ENCODE data around the gene ATXN1L. TPM values are rescaled to one million over a fixed set of nuclear protein-coding genes. Genes with fewer than 3 reads are reported as not detected.

The ATXN1L gene
- total and polyA plus RNA-seq, 9 donors = 11.3 to 23.0 (median 18.2) TPM

DNA sequence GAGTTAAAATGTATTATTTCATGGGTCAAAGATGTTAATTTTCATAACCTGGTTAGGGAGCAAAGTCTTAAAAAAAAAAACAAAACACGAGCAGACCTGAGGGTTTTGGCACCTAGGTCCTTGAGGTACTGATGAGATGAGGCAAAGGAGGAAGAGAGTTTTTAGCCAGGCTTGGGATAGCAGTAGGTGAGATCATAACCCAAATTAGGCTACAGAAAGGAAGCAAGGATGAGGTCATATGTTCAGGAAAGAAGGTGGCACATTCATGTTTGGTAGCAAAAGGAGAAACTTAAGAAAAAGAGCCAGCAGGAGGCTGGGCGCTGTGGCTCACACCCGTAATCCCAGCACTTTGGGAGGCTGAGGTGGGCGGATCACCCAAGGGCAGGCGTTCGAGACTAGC lies 2.8 kb downstream of the ATXN1L start:
- no peak overlapping the region for H3K4me3 ChIP-seq (ENCODE audit: low read length)
- no peaks in the 10 kb centered on the region for H3K9me3 ChIP-seq (replicated peaks; ENCODE audit: control insufficient read depth, low read depth, low read length)
- no peaks in the 10 kb centered on the region for H3K27me3 ChIP-seq (ENCODE audit: control insufficient read depth, insufficient read depth, low read length)
- DNase-seq = no peak
- no peak overlapping the region for H3K27ac ChIP-seq (ENCODE audit: low read length)
- H3K36me3 ChIP-seq (ENCODE audit: control insufficient read depth, insufficient read depth, low read length) = peaks cover 56% of the 10 kb centered on the region
- 100% methylated on average over 4 of the region's 6 CpGs for WGBS (ENCODE audit: insufficient coverage)
- H3K4me1 ChIP-seq (ENCODE audit: control insufficient read depth, insufficient read depth, low read length) = peaks cover 10% of the 10 kb centered on the region

DNA sequence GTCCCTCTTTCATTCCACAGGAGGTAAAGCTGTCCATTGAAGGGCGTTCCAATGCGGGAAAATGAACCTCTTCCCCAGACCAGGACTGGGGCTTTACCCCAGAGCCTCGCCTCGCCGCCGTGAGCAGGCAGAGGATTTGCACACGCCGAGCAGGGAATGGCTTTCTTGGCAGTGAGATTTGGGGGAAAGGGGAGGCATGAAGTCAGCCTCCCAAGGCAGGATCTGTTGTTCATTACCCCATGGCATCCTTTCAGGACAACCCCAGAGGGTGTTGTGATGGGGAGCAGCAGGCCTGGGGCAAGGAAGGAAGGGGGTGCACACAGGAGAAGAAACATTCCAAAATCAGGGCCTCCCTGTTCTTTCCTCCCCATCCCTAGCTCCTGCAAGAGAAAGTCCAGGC lies 6.0 kb downstream of the ATXN1L start:
- Histone ChIP-seq H3K9me3 (replicated peaks; ENCODE audit: control insufficient read depth, low read depth, low read length) (no peaks in the 10 kb centered on the region), H3K4me1 (ENCODE audit: control insufficient read depth, insufficient read depth, low read length) (peaks cover 3% of the 10 kb centered on the region), H3K4me3 (ENCODE audit: low read length) (no peak overlapping the region), H3K27ac (ENCODE audit: low read length) (no peak overlapping the region), H3K36me3 (ENCODE audit: control insufficient read depth, insufficient read depth, low read length) (peaks cover 72% of the 10 kb centered on the region), H3K27me3 (ENCODE audit: control insufficient read depth, insufficient read depth, low read length) (no peaks in the 10 kb centered on the region)
- no peak for DNase-seq
- 100% methylated on average over 1 of the region's 8 CpGs for WGBS (ENCODE audit: insufficient coverage)

DNA sequence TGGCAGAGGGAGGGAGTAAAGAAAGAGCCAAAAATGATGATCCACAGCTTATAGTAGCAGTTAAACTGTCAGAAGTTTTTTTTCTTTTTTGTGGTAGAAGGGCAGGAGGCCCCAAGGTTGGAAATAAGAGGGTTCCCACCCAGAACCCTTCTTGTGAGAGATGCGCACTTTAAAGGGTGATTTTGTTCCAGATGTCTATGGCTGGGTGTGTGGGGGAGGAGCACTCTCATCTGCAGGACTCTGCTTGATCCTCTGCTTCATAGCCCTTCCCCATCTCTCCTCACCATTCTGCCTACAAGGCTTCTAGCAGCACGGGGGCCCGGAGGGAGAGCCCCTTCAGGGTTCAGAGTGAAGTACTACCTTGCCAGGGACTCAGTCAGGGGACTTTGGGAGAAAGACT lies 6.4 kb downstream of the ATXN1L start:
- no peak for DNase-seq
- no peaks in the 10 kb centered on the region for H3K4me1 ChIP-seq (ENCODE audit: control insufficient read depth, insufficient read depth, low read length)
- 100% methylated on average over 1 of the region's 3 CpGs for WGBS (ENCODE audit: insufficient coverage)
- H3K27ac ChIP-seq (ENCODE audit: low read length) = no peak overlapping the region
- H3K9me3 ChIP-seq (replicated peaks; ENCODE audit: control insufficient read depth, low read depth, low read length) = no peaks in the 10 kb centered on the region
- H3K27me3 ChIP-seq (ENCODE audit: control insufficient read depth, insufficient read depth, low read length) = no peaks in the 10 kb centered on the region
- H3K4me3 ChIP-seq (ENCODE audit: low read length) = no peak overlapping the region
- H3K36me3 ChIP-seq (ENCODE audit: control insufficient read depth, insufficient read depth, low read length) = peaks cover 72% of the 10 kb centered on the region

DNA sequence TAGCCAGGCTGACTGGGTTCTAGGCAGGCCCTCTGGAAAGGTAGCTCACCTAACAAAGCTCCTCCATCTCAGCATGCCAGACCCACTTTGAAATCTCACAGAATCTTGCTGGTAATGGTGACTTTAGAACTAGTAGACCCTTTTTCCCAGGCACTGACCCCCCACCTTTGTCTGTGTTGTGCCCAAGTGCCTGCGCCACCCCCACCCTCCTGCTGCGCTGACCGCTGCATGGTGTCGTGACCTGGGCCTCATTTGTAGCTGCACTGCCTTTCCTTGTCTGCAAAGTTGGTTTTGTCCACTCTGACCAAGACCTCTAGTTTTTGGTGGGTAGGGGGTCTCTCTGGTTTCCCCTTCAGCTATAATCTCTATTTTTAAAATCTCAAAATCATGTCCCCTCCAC lies 6.8 kb downstream of the ATXN1L start:
- Histone ChIP-seq H3K4me3 (ENCODE audit: low read length) (no peak overlapping the region), H3K27me3 (ENCODE audit: control insufficient read depth, insufficient read depth, low read length) (no peaks in the 10 kb centered on the region), H3K4me1 (ENCODE audit: control insufficient read depth, insufficient read depth, low read length) (no peaks in the 10 kb centered on the region), H3K36me3 (ENCODE audit: control insufficient read depth, insufficient read depth, low read length) (peaks cover 72% of the 10 kb centered on the region), H3K9me3 (replicated peaks; ENCODE audit: control insufficient read depth, low read depth, low read length) (no peaks in the 10 kb centered on the region), H3K27ac (ENCODE audit: low read length) (no peak overlapping the region)
- no peak for DNase-seq
- WGBS (ENCODE audit: insufficient coverage) = 100% methylated on average over 3 of the region's 4 CpGs

DNA sequence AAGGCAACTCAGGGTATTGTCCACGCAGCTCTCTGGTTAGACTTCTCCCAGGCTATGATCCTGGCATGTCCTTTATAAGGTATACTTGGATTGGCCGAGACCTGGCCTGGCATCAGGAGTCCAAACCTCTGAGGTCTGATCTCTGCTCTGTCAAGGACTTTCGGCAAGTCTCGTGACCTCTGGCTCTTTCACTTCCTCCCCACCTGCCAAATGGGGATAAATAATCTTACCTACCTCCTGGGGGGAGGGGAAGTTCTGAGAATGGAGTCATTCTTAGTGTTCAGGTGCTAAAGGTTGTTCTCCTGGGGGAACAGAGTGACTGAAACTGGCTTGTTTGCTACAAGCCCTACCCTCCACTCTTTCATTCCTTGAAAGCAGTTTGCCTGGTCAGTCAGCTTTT lies 7.6 kb downstream of the ATXN1L start:
- no peaks in the 10 kb centered on the region for H3K4me1 ChIP-seq (ENCODE audit: control insufficient read depth, insufficient read depth, low read length)
- H3K9me3 ChIP-seq (replicated peaks; ENCODE audit: control insufficient read depth, low read depth, low read length) = no peaks in the 10 kb centered on the region
- H3K4me3 ChIP-seq (ENCODE audit: low read length) = no peak overlapping the region
- no peaks in the 10 kb centered on the region for H3K27me3 ChIP-seq (ENCODE audit: control insufficient read depth, insufficient read depth, low read length)
- peaks cover 65% of the 10 kb centered on the region for H3K36me3 ChIP-seq (ENCODE audit: control insufficient read depth, insufficient read depth, low read length)
- no peak overlapping the region for H3K27ac ChIP-seq (ENCODE audit: low read length)
- 100% methylated on average over 1 of the region's 4 CpGs for WGBS (ENCODE audit: insufficient coverage)
- no peak for DNase-seq

DNA sequence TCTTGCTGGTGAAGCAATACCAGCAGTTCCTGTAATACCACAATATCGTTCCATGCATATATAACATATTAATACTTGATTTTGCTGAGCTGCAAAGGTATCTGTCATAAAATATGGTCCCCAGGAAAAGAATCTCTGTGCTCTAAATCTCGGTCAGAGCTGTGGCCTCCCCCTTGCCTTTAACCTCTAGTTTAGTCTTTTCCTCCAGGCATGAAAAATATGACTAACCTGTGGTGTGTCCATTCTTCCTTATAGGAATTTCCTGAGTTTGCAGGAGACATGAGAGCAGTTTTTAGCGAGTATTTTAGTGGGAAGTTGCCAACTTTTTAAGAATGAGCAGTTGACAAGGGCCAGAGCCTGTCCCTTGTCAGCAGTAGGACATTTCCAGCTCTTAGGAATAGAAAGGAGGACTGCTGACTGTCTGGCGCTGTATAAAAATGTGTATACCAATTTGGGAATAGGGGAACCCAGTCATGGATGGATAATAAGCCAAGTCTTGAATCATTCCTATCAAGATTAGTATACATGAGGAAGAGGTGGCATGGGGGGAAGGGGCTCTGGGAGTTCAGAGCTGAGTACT lies 8.7 kb downstream of the ATXN1L start:
- Histone ChIP-seq H3K36me3 (ENCODE audit: control insufficient read depth, insufficient read depth, low read length) (peaks cover 61% of the 10 kb centered on the region), H3K4me1 (ENCODE audit: control insufficient read depth, insufficient read depth, low read length) (no peaks in the 10 kb centered on the region), H3K27ac (ENCODE audit: low read length) (no peak overlapping the region), H3K4me3 (ENCODE audit: low read length) (no peak overlapping the region), H3K9me3 (replicated peaks; ENCODE audit: control insufficient read depth, low read depth, low read length) (no peaks in the 10 kb centered on the region), H3K27me3 (ENCODE audit: control insufficient read depth, insufficient read depth, low read length) (no peaks in the 10 kb centered on the region)
- WGBS (ENCODE audit: insufficient coverage) = no CpG with 5 or more reads among the region's 4 CpGs
- no peak for DNase-seq

DNA sequence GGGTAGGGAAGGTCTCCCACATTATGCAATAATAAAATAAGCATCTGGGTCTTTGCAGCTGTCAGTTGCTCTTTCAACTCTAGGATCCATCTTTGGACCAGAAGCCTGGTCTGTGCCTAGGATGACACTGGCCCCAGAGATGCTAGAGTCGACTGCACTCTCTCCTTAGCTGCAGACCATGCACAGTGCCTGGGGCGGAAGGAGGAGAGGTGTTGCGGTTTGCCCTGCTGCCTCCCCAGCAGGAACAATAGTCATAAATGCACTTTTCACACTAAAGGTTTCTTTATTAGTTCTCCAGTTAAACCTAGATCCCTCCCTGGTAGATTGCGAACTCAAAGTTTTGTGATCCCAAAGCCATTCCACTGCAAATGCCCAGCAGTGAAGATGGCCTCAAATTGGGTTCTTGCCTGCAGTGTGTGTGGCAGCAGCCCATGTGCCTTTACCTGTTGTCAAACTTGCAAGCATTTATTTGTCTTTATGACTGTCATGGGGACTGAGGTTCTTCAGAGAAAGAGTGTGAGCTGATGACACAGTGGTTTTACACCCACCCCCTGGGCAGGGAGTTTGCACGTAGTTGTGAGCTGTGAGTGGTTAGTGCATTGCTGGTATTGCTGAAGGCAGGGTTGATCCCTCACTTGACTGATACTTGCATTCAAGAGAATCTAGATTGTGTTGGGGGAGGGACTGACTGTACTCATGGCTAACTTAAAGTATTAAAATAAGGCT lies 10.3 kb downstream of the ATXN1L start:
- no peak for DNase-seq
- Histone ChIP-seq H3K27ac (ENCODE audit: low read length) (no peak overlapping the region), H3K9me3 (replicated peaks; ENCODE audit: control insufficient read depth, low read depth, low read length) (no peaks in the 10 kb centered on the region), H3K27me3 (ENCODE audit: control insufficient read depth, insufficient read depth, low read length) (no peaks in the 10 kb centered on the region), H3K36me3 (ENCODE audit: control insufficient read depth, insufficient read depth, low read length) (peaks cover 57% of the 10 kb centered on the region), H3K4me1 (ENCODE audit: control insufficient read depth, insufficient read depth, low read length) (no peaks in the 10 kb centered on the region), H3K4me3 (ENCODE audit: low read length) (no peak overlapping the region)
- 90% methylated on average over 3 of the region's 5 CpGs for WGBS (ENCODE audit: insufficient coverage)

DNA sequence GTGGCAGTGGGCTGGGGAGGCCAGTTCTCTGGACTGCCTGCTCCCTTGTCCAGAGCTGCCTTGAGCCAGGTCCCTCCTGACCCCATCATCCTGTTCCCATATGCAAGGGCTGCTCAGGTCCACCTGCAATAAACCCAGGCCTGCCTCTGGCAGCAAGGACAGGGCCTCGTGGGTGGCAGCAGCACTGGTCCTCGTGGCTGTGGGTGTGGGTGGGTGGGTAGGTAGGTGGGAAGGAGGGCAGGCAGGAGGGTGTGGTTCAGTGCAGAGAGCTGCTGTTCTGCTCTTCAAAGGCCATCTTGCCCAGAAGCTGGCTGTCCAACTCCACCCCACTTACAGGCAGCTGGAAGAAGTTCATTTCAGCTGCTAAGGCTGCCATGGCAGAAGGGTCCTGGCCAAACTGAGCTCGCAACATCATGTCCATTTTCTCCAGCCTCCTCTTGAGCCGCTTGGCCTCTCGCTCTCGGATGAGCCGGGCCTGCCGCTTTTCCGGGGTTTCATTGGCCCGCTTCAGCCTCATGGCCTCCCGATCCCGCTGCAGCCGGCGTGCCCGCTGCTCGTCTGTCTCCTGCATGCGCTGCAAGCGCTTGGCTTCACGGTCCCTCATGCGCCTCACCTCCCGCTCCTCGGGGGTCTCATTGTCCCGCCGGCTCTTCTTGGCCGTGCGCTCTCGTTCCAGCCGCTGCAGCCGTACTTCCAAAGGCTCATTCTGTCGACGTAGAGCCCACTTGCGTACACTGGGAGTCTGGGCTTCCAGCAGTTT lies 14.2 kb downstream of the ATXN1L start:
- no peak overlapping the region for H3K27ac ChIP-seq (ENCODE audit: low read length)
- peaks cover 59% of the 10 kb centered on the region for H3K36me3 ChIP-seq (ENCODE audit: control insufficient read depth, insufficient read depth, low read length)
- H3K4me3 ChIP-seq (ENCODE audit: low read length) = no peak overlapping the region
- no peaks in the 10 kb centered on the region for H3K9me3 ChIP-seq (replicated peaks; ENCODE audit: control insufficient read depth, low read depth, low read length)
- WGBS (ENCODE audit: insufficient coverage) = 95% methylated on average over 32 of the region's 32 CpGs
- no peaks in the 10 kb centered on the region for H3K4me1 ChIP-seq (ENCODE audit: control insufficient read depth, insufficient read depth, low read length)
- H3K27me3 ChIP-seq (ENCODE audit: control insufficient read depth, insufficient read depth, low read length) = no peaks in the 10 kb centered on the region
- DNase-seq = no peak

DNA sequence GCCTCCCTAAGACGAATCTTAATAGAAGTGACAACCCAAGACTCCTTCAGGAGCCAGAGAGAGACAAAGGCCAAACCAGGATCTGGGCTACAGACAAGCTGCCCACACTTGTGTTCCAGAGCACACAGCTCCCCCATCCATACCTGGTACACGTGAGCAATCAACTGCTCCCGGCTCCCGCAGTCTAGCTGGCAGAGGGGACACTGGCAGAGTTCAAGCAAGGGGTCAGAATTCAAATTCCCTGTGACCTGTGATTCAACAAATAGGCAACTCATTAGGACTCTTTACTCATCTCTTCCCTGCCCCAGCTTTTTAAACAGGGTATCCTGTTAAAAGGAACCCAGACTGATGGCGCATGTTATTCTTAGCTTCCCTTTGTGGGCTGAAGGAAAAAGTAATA lies 18.2 kb downstream of the ATXN1L start:
- Histone ChIP-seq H3K27me3 (ENCODE audit: control insufficient read depth, insufficient read depth, low read length) (no peaks in the 10 kb centered on the region), H3K36me3 (ENCODE audit: control insufficient read depth, insufficient read depth, low read length) (peaks cover 61% of the 10 kb centered on the region), H3K4me1 (ENCODE audit: control insufficient read depth, insufficient read depth, low read length) (peaks cover 2% of the 10 kb centered on the region), H3K9me3 (replicated peaks; ENCODE audit: control insufficient read depth, low read depth, low read length) (no peaks in the 10 kb centered on the region), H3K4me3 (ENCODE audit: low read length) (no peak overlapping the region), H3K27ac (ENCODE audit: low read length) (no peak overlapping the region)
- WGBS (ENCODE audit: insufficient coverage) = 93% methylated on average over 4 of the region's 5 CpGs
- DNase-seq = no peak

DNA sequence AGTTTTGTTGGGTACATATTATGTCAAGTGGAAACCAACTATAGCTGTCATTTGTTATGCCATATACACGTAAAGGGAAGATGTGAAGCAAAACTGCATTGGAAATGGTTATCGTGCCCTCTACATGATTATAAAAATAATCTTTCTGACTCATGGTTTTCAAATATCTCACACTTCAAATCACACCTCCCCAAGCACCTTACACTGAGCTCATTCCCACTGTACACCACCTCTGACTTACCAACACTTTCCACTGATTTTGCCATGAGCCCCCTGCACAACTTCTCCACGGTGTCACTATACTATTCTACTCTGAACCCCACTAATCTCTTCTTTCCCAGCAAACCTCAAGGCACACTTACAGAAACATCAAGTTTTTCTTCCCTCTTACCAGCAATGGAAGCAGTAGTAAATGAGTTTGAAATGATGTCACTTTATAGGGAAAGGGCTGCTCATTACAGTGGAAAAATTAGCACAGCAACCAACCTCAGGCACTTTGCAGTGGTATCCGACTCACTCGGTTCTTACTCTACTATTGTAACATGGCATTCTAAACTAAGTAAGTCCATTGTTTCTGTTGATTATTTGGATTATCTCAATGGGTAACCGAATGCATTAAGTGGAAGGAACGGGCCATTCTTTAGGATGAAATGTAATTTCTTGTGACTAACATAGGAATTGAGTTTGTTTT lies 19.5 kb downstream of the ATXN1L start:
- H3K4me1 ChIP-seq (ENCODE audit: control insufficient read depth, insufficient read depth, low read length) = peaks cover 2% of the 10 kb centered on the region
- H3K36me3 ChIP-seq (ENCODE audit: control insufficient read depth, insufficient read depth, low read length) = peaks cover 56% of the 10 kb centered on the region
- H3K27ac ChIP-seq (ENCODE audit: low read length) = no peak overlapping the region
- no peaks in the 10 kb centered on the region for H3K27me3 ChIP-seq (ENCODE audit: control insufficient read depth, insufficient read depth, low read length)
- no peak overlapping the region for H3K4me3 ChIP-seq (ENCODE audit: low read length)
- WGBS (ENCODE audit: insufficient coverage) = no CpG with 5 or more reads among the region's 7 CpGs
- no peaks in the 10 kb centered on the region for H3K9me3 ChIP-seq (replicated peaks; ENCODE audit: control insufficient read depth, low read depth, low read length)
- DNase-seq = no peak
